Mesendoderm (in vitro differentiated cells): ENCODE measurements around the gene CPNE5.
"Not testable (repeated sequence)": the region's sequence is repeated elsewhere in the genome, so short reads cannot be mapped to it uniquely, and the experiment has no call there.

ENCODE experiments used
- DNase-seq: peaks from one replicate; pipeline ENCODE4 v3.0.0; 2013
- H2AK5ac ChIP-seq: 2 replicates; pipeline ENCODE4 v1.6.1; 2013; ENCODE audit warnings: low read length, inconsistent platforms
- H2BK120ac ChIP-seq: 2 replicates; pipeline ENCODE4 v1.6.1; 2013; ENCODE audit warnings: low read depth, mild to moderate bottlenecking, low read length, moderate library complexity, mixed read lengths
- H2BK15ac ChIP-seq: replicated peaks from 2 replicates; pipeline ENCODE4 v1.6.1; 2013; ENCODE audit warnings: low read depth, mild to moderate bottlenecking, moderate library complexity
- H2BK5ac ChIP-seq: 2 replicates; pipeline ENCODE4 v1.6.1; 2013; ENCODE audit warnings: low read length, inconsistent platforms
- H3K18ac ChIP-seq: 2 replicates; pipeline ENCODE4 v1.6.1; 2013; ENCODE audit warnings: mild to moderate bottlenecking, low read length, mixed read lengths
- H3K23ac ChIP-seq: one replicate; pipeline ENCODE4 v1.6.1; 2013; ENCODE audit warnings: low read length
- H3K27ac ChIP-seq: 2 replicates; pipeline ENCODE4 v1.5.1; 2013; ENCODE audit warnings: low read depth, mild to moderate bottlenecking, inconsistent platforms, low read length, moderate library complexity
- H3K27me3 ChIP-seq: 2 replicates; pipeline ENCODE4 v1.6.1; 2013; ENCODE audit warnings: low read length, control low read depth, mild to moderate bottlenecking, inconsistent platforms; ENCODE audit not compliant: insufficient read depth, poor library complexity
- H3K36me3 ChIP-seq: 2 replicates; pipeline ENCODE4 v1.6.1; 2013; ENCODE audit warnings: low read length, inconsistent platforms; ENCODE audit not compliant: control insufficient read depth, insufficient read depth
- H3K4ac ChIP-seq: one replicate; pipeline ENCODE4 v1.6.1; 2013; ENCODE audit warnings: low read depth, mild to moderate bottlenecking, low read length, moderate library complexity
- H3K4me1 ChIP-seq: 2 replicates; pipeline ENCODE4 v1.6.1; 2013; ENCODE audit warnings: low read depth, low read length, inconsistent platforms; ENCODE audit not compliant: control insufficient read depth
- H3K4me2 ChIP-seq: 2 replicates; pipeline ENCODE4 v1.6.1; 2013; ENCODE audit warnings: low read length
- H3K4me3 ChIP-seq: 2 replicates; pipeline ENCODE4 v1.5.1; 2013; ENCODE audit warnings: mild to moderate bottlenecking, low read length
- H3K56ac ChIP-seq: one replicate; pipeline ENCODE4 v1.6.1; 2013; ENCODE audit warnings: low read length
- H3K79me1 ChIP-seq: 2 replicates; pipeline ENCODE4 v1.6.1; 2013; ENCODE audit warnings: low read length, inconsistent platforms
- H3K79me2 ChIP-seq: 2 replicates; pipeline ENCODE4 v1.6.1; 2013; ENCODE audit warnings: mild to moderate bottlenecking, low read length; ENCODE audit not compliant: control insufficient read depth, insufficient read depth
- H3K9ac ChIP-seq: 2 replicates; pipeline ENCODE4 v1.6.1; 2013; ENCODE audit warnings: low read length, inconsistent platforms
- H4K5ac ChIP-seq: one replicate; pipeline ENCODE4 v1.6.1; 2013; ENCODE audit warnings: low read length
- H4K8ac ChIP-seq: one replicate; pipeline ENCODE4 v1.6.1; 2013; ENCODE audit warnings: low read depth, mild to moderate bottlenecking, control low read depth, low read length, moderate library complexity
- WGBS: extraction: QIAGEN DNeasy Blood & Tissue Kit; methylation state at CpG from one replicate; pipeline ENCODE4 v1.1.7; 2013; ENCODE audit warnings: low lambda C conversion rate, missing lambda C conversion rate; ENCODE audit not compliant: insufficient coverage; ENCODE audit errors: extremely low coverage; 5-methylcytosine and 5-hydroxymethylcytosine counted together

The CPNE5 gene

DNA sequence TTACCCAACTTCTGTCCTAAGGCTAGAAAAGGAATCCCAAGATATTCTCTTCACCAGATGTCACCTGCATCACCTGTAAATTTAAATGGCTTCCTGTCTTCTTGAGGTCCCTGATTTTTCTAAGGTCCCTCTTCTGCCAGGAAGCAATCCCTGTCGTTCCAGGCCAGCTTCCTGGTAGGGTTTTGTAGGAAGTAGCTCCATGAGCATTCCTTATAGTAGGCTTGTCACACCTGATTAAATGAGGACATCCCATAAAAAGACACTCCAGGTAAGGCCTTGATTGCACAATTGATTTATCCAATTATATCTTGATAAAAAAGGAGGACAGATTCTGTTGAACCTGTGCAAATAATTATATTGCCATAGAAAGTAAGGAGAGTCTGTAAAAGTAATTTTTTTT, 132.9 kb downstream of the CPNE5 start:
- Histone ChIP-seq H2BK15ac (no peak overlapping the region), H2BK120ac (no peak overlapping the region), H3K56ac (no peak overlapping the region), H3K79me2 (no peaks in the 10 kb centered on the region), H4K5ac (no peak overlapping the region), H2BK5ac (no peak overlapping the region), H3K23ac (no peak overlapping the region), H4K8ac (no peak overlapping the region), H2AK5ac (no peak overlapping the region), H3K18ac (no peak overlapping the region), H3K4me2 (no peak overlapping the region), H3K4ac (no peak overlapping the region), H3K9ac (no peak overlapping the region), H3K79me1 (no peaks in the 10 kb centered on the region), H3K4me3 (no peak overlapping the region), H3K27me3 (no peaks in the 10 kb centered on the region), H3K36me3 (no peaks in the 10 kb centered on the region), H3K27ac (no peak overlapping the region), H3K4me1 (no peaks in the 10 kb centered on the region)
- DNase-seq, result no peak
- no CpG with 5 or more reads among the region's 1 CpG for WGBS

DNA sequence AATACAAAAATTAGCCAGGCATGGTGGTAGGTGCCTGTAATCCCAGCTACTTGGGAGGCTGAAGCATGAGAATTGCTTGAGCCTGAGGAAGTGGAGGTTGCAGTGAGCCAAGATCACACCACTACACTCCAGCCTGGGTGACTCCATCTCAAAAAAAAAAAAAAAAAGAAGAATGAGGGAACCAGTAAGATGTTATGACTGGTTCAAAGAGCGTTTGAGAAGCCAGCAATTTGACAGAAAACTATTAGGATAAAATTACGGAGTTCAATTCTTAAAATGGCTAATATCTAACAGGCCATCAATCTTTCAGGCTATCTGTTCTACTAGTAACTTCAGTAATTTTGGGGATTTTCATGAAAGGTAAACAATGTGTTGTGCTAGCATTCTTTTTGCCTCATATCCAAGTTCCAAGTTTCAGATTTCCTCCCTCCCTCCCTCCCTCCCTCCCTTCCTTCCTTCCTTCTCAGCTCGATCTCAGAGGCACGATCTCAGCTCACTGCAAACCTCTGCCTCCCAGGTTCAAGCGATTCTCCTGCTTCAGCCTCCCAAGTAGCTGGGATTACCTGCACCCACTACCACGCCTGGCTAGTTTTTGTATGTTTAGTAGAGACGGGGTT, 134.2 kb downstream of the CPNE5 start:
- WGBS, result no CpG with 5 or more reads among the region's 7 CpGs

DNA sequence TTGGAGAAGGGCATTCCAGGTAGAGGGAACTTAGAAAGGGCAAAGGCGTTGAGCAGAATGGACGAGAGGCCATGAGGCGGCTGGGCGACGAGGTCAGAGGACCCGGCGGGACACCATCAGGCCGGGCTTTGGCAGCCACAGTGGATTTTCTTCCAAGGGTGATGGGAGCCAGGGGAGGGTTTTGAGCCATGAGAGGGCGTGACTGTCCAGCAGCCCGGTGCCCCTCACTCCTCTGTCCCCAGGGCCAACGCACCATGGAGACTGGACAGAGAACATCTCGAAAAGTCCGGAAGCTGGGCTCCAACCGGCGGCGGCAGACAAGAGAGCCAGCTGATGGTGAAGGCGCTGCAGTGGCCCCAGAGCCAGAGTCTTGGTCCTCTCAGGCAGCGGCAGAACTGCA, 135.3 kb downstream of the CPNE5 start:
- no peaks in the 10 kb centered on the region for H3K79me2 ChIP-seq
- no peak overlapping the region for H3K27ac ChIP-seq
- no peak overlapping the region for H3K4me2 ChIP-seq
- no peak overlapping the region for H2BK15ac ChIP-seq
- H3K27me3 ChIP-seq, result no peaks in the 10 kb centered on the region
- no peak overlapping the region for H2AK5ac ChIP-seq
- H2BK120ac ChIP-seq, result no peak overlapping the region
- no peak overlapping the region for H3K4ac ChIP-seq
- H3K56ac ChIP-seq, result no peak overlapping the region
- H3K4me1 ChIP-seq, result no peaks in the 10 kb centered on the region
- no peaks in the 10 kb centered on the region for H3K36me3 ChIP-seq
- no peak overlapping the region for H4K8ac ChIP-seq
- H3K9ac ChIP-seq, result no peak overlapping the region
- no peak overlapping the region for H4K5ac ChIP-seq
- H3K23ac ChIP-seq, result no peak overlapping the region
- no CpG with 5 or more reads among the region's 18 CpGs for WGBS
- H3K18ac ChIP-seq, result no peak overlapping the region
- no peak for DNase-seq
- H3K4me3 ChIP-seq, result no peak overlapping the region
- H2BK5ac ChIP-seq, result no peak overlapping the region
- no peaks in the 10 kb centered on the region for H3K79me1 ChIP-seq

More for the DNA sequence above, 134.2 kb downstream of the CPNE5 start:
- not testable (repeated sequence) for H3K56ac ChIP-seq, H3K27me3 ChIP-seq, H3K4me1 ChIP-seq, H3K23ac ChIP-seq, H3K18ac ChIP-seq, H3K27ac ChIP-seq, H3K4ac ChIP-seq, H2BK5ac ChIP-seq, H4K8ac ChIP-seq, H4K5ac ChIP-seq, H2BK120ac ChIP-seq, H3K4me2 ChIP-seq, H3K36me3 ChIP-seq, H3K79me2 ChIP-seq, H3K4me3 ChIP-seq, DNase-seq, H2BK15ac ChIP-seq, H3K9ac ChIP-seq, H3K79me1 ChIP-seq, H2AK5ac ChIP-seq

DNA sequence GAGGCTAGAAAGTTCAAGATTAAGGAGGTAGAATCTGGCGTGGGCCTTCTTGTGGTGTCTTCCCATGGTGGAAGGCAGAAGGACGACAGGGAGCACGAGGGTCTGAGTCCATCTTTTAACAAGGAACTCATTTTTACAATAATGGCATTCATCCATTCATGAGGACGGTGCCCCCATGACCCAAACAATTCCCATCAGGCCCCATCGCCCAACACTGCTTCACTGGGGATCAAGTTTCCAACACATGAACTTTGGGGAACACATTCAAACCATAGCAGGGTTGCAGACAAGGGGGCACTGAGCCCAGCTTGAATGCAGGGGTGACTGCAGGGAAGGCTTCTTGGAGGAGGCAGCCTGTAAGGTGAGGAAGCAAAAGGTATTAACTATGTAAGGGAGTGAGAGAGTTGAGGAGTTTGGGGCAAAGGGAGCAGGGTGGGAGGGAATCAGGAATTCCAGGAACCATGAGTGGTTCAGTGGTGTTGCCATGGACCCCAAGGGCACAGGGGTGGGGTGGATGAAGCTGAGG, 136.1 kb downstream of the CPNE5 start:
- no peak overlapping the region for H3K56ac ChIP-seq
- DNase-seq, result no peak
- H3K4me2 ChIP-seq, result no peak overlapping the region
- H4K8ac ChIP-seq, result no peak overlapping the region
- no peak overlapping the region for H2BK120ac ChIP-seq
- no peaks in the 10 kb centered on the region for H3K79me2 ChIP-seq
- no peak overlapping the region for H3K27ac ChIP-seq
- H2BK5ac ChIP-seq, result no peak overlapping the region
- H3K9ac ChIP-seq, result no peak overlapping the region
- H3K36me3 ChIP-seq, result no peaks in the 10 kb centered on the region
- H2BK15ac ChIP-seq, result no peak overlapping the region
- no peaks in the 10 kb centered on the region for H3K4me1 ChIP-seq
- H3K4me3 ChIP-seq, result no peak overlapping the region
- H3K79me1 ChIP-seq, result no peaks in the 10 kb centered on the region
- no peaks in the 10 kb centered on the region for H3K27me3 ChIP-seq
- no CpG with 5 or more reads among the region's 5 CpGs for WGBS
- H3K4ac ChIP-seq, result no peak overlapping the region
- H3K23ac ChIP-seq, result peak overlapping the region; percentile 80
- H3K18ac ChIP-seq, result no peak overlapping the region
- no peak overlapping the region for H2AK5ac ChIP-seq
- no peak overlapping the region for H4K5ac ChIP-seq

DNA sequence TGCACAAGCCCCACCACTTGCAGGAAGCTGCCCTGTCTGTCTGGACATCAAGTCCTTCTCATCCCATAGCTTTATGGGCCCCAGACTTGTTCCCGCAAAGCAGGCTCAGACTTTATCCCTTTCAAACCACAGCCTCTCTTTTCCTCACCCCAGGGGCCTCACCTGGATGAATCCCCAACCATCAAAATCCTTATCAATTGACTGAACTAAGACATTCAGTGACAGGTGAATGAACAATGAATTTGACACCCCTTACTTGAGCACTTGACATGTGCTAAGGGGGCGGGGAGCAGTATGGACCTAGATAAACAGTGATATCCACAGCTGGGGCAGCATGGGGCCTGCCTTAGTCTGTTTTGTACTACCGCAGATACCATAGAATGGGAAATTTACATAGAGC, 136.6 kb downstream of the CPNE5 start:
- H2BK15ac ChIP-seq, result no peak overlapping the region
- no peaks in the 10 kb centered on the region for H3K4me1 ChIP-seq
- WGBS, result no CpG with 5 or more reads among the region's 3 CpGs
- no peak overlapping the region for H3K56ac ChIP-seq
- no peak overlapping the region for H3K4me2 ChIP-seq
- H4K8ac ChIP-seq, result no peak overlapping the region
- H3K79me2 ChIP-seq, result no peaks in the 10 kb centered on the region
- H3K23ac ChIP-seq, result no peak overlapping the region
- H3K79me1 ChIP-seq, result no peaks in the 10 kb centered on the region
- no peak overlapping the region for H2AK5ac ChIP-seq
- no peak overlapping the region for H3K4me3 ChIP-seq
- H3K36me3 ChIP-seq, result no peaks in the 10 kb centered on the region
- H3K9ac ChIP-seq, result no peak overlapping the region
- H3K27me3 ChIP-seq, result no peaks in the 10 kb centered on the region
- H3K27ac ChIP-seq, result no peak overlapping the region
- H4K5ac ChIP-seq, result no peak overlapping the region
- no peak overlapping the region for H3K4ac ChIP-seq
- H3K18ac ChIP-seq, result no peak overlapping the region
- no peak overlapping the region for H2BK5ac ChIP-seq
- no peak for DNase-seq
- no peak overlapping the region for H2BK120ac ChIP-seq

DNA sequence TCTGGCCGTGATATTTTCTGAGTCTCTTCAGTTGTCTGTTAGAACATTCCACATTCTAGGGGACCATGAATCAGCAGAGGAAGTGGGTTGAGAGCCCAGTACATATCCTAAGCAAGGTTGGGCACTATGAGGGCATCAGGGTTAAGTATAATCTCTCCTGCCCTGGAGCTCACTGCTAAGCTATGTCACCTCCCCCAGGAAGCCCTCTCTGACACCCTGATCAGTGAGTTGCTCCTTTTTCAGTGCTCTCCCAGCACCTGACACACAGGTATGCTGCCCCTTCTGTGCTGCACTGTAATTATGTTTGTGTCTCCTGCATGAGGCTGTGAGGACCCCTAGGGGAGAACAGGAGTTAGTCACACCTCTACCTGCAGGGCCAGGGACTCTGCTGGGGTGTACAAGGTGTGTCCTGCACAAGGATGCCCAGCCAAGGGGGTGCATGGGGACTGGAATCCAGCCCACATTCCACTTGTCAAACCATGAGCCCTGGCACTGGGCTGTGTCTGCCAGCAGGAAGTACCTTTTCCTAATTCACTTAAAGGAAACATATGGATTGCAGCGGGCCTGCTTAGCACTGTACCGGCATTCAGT, 137.7 kb downstream of the CPNE5 start:
- DNase-seq, result peak; percentile 72
- Histone ChIP-seq H3K18ac (no peak overlapping the region), H3K4me2 (no peak overlapping the region), H2AK5ac (no peak overlapping the region), H3K27me3 (no peaks in the 10 kb centered on the region), H3K4me1 (no peaks in the 10 kb centered on the region), H3K36me3 (no peaks in the 10 kb centered on the region), H3K23ac (no peak overlapping the region), H3K79me2 (no peaks in the 10 kb centered on the region), H2BK15ac (no peak overlapping the region), H2BK5ac (no peak overlapping the region), H4K5ac (no peak overlapping the region), H3K4ac (no peak overlapping the region), H3K79me1 (no peaks in the 10 kb centered on the region), H3K27ac (no peak overlapping the region), H2BK120ac (no peak overlapping the region), H3K56ac (no peak overlapping the region), H3K9ac (no peak overlapping the region), H3K4me3 (no peak overlapping the region), H4K8ac (no peak overlapping the region)
- WGBS, result no CpG with 5 or more reads among the region's 3 CpGs
